Upper lobe of left lung (tissue), 6 donors: ENCODE results near the gene PACSIN1. TPM values are rescaled to one million over a fixed set of nuclear protein-coding genes. Genes with fewer than 3 reads are reported as not detected.

Experiments
- ATAC-seq, 2 donors: fragments of 200-7000 bp; cut with Tn5 transposase; one replicate each; pipeline ENCODE4 v1.9.1; 2022; ENCODE audit warnings: mild to moderate bottlenecking in 2 of 2, moderate library complexity in 2 of 2; ENCODE audit not compliant: low FRiP score in 2 of 2
- DNase-seq, 2 donors: peaks; one replicate each; pipeline ENCODE4 v3.0.0-alpha.2; 2019 to 2020
- H3K27ac ChIP-seq, 4 donors: fragments of 200-600 bp; sonication (generic); one replicate each; pipeline ENCODE4 v1.5.1; 2016 to 2019
- H3K27me3 ChIP-seq, 4 donors: fragments of 200-600 bp; sonication (generic); one replicate each; pipeline ENCODE4 v1.5.1; 2017 to 2019
- H3K36me3 ChIP-seq, 4 donors: fragments of 200-600 bp; sonication (generic); one replicate each; pipeline ENCODE4 v1.5.1; 2016 to 2019
- H3K4me1 ChIP-seq, 4 donors: fragments of 200-600 bp; sonication (generic); one replicate each; pipeline ENCODE4 v1.5.1; 2018 to 2019
- H3K4me3 ChIP-seq, 4 donors: fragments of 200-600 bp; sonication (generic); one replicate each; pipeline ENCODE4 v1.5.1; 2017 to 2019; ENCODE audit warnings: mild to moderate bottlenecking in 2 of 4, moderate library complexity in 1 of 4
- H3K9me3 ChIP-seq, 4 donors: fragments of 200-600 bp; sonication (generic); one replicate each; pipeline ENCODE4 v1.5.1; 2018 to 2019
- CTCF ChIP-seq, 6 experiments: fragments of 450-650 bp in 4 of 6; fragments of 200-600 bp in 2 of 6; sonication (generic) in 2 of 6; IDR thresholded peaks; one replicate each; pipeline ENCODE4 v1.5.1; 2016 to 2019; ENCODE audit warnings: antibody characterized with exemption in 6 of 6
- EP300 ChIP-seq, 4 donors: sonication (generic); formaldehyde crosslinking; IDR thresholded peaks; one replicate each; pipeline ENCODE4 v1.5.1; 2017; ENCODE audit warnings: antibody characterized with exemption in 4 of 4, control low read depth in 2 of 4
- POLR2A ChIP-seq, 4 donors: fragments of 450-650 bp; IDR thresholded peaks; one replicate each; pipeline ENCODE4 v1.5.1; 2016 to 2017; ENCODE audit warnings: antibody characterized with exemption in 4 of 4, mild to moderate bottlenecking in 2 of 4
- POLR2AphosphoS5 ChIP-seq, 2 donors: sonication (generic); formaldehyde crosslinking; IDR thresholded peaks; one replicate each; pipeline ENCODE4 v1.5.1; 2017; ENCODE audit warnings: antibody characterized with exemption in 2 of 2
- WGBS, 2 donors: methylation state at CpG; one replicate each; pipeline ENCODE4 v1.1.5; 2017 to 2018; 5-methylcytosine and 5-hydroxymethylcytosine counted together
- total RNA-seq, 6 donors: library from RNA; depleted of rRNA in 4 of 6; stranded (reverse); fragments of >200 nt in 4 of 6; gene quantifications; one replicate each; pipeline versions ENCODE4 v1.1.0 to v1.2.1, GENCODE V29; 2016 to 2021
- donor health status: DM: no; HTN: no; CAD: no; lungs with moderate emphysema.
- donor health status: DM: no; HTN: yes; CAD: no; lungs with severe emphysema.

The PACSIN1 gene
- total RNA-seq, 6 donors from 2014 or later, result 0.06 to 3.0 (median 0.17) TPM; not detected in 3

GRCh38 chr6:34544776-34545471 is 79.0 kb downstream of the PACSIN1 start:
- H3K4me3 ChIP-seq, result no peak overlapping the region
- no peak overlapping the region for H3K27ac ChIP-seq
- DNase-seq (peak in 1 of 2 donors; percentile 67), ATAC-seq (no peak)
- peaks cover 11 to 24% (median 13%) of the 10 kb centered on the region in 4 donors for H3K4me1 ChIP-seq
- H3K27me3 ChIP-seq, result no peaks in the 10 kb centered on the region
- no peak for TF ChIP-seq EP300 (IDR thresholded peaks at IDR 0.05)
- TF ChIP-seq POLR2AphosphoS5 (IDR thresholded peaks at IDR 0.05), result no peak
- no peak for TF ChIP-seq CTCF (IDR thresholded peaks at IDR 0.05)
- TF ChIP-seq POLR2A (IDR thresholded peaks at IDR 0.05), result no peak
- 87 to 90% methylated on average over 4 to 13 of the region's 13 CpGs for WGBS, 2 donors
- H3K9me3 ChIP-seq, result no peaks in the 10 kb centered on the region
- H3K36me3 ChIP-seq, result no peaks in the 10 kb centered on the region

DNA sequence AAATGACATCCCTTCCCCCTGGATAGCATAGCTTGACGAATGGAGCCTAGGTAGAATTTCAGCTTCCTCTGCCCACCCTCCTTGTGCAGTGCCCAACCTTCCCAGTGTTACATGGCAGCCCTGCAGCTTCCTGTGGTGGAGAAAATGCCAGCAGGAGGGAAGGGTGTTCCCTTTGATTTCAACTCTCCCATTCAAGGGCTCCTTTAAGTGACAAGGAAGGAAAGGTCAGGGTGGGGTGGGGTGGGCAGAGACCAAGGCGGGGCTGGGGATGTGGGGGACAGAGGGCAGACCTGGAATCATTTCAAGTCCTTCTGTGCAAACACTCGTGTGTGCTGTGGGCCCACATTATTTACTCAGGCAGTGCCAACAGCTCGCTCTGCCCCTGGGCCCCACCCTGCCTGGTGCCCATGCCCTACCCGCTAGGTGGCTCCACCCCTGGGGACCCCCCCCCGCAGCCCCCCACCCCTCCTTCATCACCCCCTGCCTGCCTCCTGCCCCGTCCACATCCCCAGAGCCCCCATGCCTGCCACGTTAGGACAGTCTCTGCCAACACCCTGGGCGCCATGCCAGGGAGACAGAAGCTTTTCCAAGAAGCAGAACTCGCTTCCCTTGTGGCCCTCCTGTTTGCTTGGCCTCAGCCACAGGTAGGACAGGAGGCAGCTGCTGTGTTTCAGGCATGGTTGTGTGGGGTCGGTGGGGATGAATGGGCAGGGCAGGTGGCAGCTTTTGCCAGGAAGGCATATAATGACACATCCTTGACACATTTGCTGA is 80.9 kb downstream of the PACSIN1 start:
- Histone ChIP-seq H3K9me3 (no peaks in the 10 kb centered on the region), H3K4me3 (no peak overlapping the region), H3K27me3 (no peaks in the 10 kb centered on the region), H3K27ac (no peak overlapping the region), H3K36me3 (no peaks in the 10 kb centered on the region), H3K4me1 (peaks cover 11 to 24% (median 13%) of the 10 kb centered on the region in 4 donors)
- DNase-seq, result peak; percentile 51 to 75
- no peak for TF ChIP-seq POLR2A (IDR thresholded peaks at IDR 0.05)
- 7 to 19% methylated on average over 2 to 9 of the region's 11 CpGs for WGBS, 2 donors
- no peak for ATAC-seq

DNA sequence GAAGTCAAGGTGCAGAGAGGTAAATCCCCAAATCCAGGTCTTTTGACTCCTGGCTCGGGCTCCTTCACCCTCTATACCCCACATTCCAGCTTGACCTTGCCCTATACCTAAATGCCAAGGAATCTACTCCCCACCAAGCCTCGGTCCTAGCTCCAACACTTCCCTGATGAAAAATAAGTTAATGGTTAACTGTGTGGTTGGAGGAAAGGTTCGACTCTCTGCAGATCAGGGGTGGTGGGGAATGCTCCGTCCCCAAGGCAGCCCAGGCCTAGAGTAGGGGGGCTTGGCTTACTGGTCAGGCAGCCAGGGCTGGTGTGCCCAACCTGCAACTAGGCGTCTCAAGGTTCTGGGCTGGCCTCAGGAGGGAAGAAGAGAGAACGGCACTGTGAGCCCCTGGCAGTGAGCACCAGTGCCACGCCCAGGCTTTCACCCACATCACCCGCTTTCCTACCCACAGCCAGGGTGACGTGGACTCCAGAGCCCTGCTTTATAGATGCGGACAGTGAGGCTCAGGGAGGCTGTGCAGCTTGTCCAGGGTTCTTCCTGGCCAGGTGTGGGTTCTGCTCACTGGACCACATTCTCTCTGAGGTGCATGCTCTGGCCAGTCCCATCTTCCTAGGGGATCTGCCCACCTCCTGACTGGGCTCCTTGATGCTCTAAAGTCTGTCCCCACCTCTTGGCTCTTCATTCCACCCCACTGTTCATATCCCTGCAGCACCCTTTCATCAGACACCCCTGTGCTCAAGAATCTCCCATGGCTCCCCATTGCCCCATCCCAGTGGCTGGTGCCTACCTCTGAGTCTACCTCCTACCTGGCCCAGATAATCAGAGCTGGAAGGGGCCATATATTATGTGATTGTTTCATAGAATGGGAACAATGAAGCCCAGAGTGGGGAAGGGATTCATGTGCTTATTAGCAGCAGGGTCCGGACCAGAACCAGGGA is 82.1 kb downstream of the PACSIN1 start:
- no peak for ATAC-seq
- no peaks in the 10 kb centered on the region for H3K9me3 ChIP-seq
- WGBS, 2 donors, result 72 to 79% methylated on average over 9 to 11 of the region's 11 CpGs
- H3K36me3 ChIP-seq, result no peaks in the 10 kb centered on the region
- H3K4me1 ChIP-seq, result peaks cover 11 to 25% (median 13%) of the 10 kb centered on the region in 4 donors
- no peak overlapping the region for H3K4me3 ChIP-seq
- no peak for TF ChIP-seq EP300 (IDR thresholded peaks at IDR 0.05)
- TF ChIP-seq POLR2A (IDR thresholded peaks at IDR 0.05), result no peak
- TF ChIP-seq CTCF (IDR thresholded peaks at IDR 0.05), result no peak
- TF ChIP-seq POLR2AphosphoS5 (IDR thresholded peaks at IDR 0.05), result no peak
- no peak overlapping the region for H3K27ac ChIP-seq
- no peaks in the 10 kb centered on the region for H3K27me3 ChIP-seq
- no peak for DNase-seq

GRCh38 chr6:34549026-34549803 is 83.3 kb downstream of the PACSIN1 start:
- WGBS, 2 donors, result 83 to 88% methylated on average over 11 to 16 of the region's 16 CpGs
- H3K27ac ChIP-seq, result no peak overlapping the region

More at GRCh38 chr6:34549026-34549803, 83.3 kb downstream of the PACSIN1 start:
- ATAC-seq (no peak), DNase-seq (no peak)
- Histone ChIP-seq H3K4me1 (peaks cover 11 to 27% (median 15%) of the 10 kb centered on the region in 4 donors), H3K9me3 (no peaks in the 10 kb centered on the region), H3K36me3 (no peaks in the 10 kb centered on the region), H3K27me3 (no peaks in the 10 kb centered on the region), H3K4me3 (no peak overlapping the region)
- no peak for TF ChIP-seq POLR2A (IDR thresholded peaks at IDR 0.05)
- TF ChIP-seq EP300 (IDR thresholded peaks at IDR 0.05), result no peak
- no peak for TF ChIP-seq CTCF (IDR thresholded peaks at IDR 0.05)
- TF ChIP-seq POLR2AphosphoS5 (IDR thresholded peaks at IDR 0.05), result no peak
